CD4-positive, alpha-beta T cell treated with Interleukin-10 for 1 hour (primary cell): ENCODE data around the gene CRIP1.

Source experiments
- DNase-seq: peaks from one replicate; pipeline ENCODE4 v3.0.0-alpha.2; 2020

The CRIP1 gene

GRCh38 chr14:105536691-105537579, 50.2 kb downstream of the CRIP1 start:
- DNase-seq = no peak

GRCh38 chr14:105537580-105538474, 51.1 kb downstream of the CRIP1 start:
- peak; percentile 74 for DNase-seq
